ENCODE results near the gene MYO1A. TPM values are rescaled to one million over a fixed set of nuclear protein-coding genes. Genes with fewer than 3 reads are reported as not detected.

MYO1A gene
- total RNA-seq, 2 donors from 2014 or later = 2.1 to 5.1 TPM

DNA sequence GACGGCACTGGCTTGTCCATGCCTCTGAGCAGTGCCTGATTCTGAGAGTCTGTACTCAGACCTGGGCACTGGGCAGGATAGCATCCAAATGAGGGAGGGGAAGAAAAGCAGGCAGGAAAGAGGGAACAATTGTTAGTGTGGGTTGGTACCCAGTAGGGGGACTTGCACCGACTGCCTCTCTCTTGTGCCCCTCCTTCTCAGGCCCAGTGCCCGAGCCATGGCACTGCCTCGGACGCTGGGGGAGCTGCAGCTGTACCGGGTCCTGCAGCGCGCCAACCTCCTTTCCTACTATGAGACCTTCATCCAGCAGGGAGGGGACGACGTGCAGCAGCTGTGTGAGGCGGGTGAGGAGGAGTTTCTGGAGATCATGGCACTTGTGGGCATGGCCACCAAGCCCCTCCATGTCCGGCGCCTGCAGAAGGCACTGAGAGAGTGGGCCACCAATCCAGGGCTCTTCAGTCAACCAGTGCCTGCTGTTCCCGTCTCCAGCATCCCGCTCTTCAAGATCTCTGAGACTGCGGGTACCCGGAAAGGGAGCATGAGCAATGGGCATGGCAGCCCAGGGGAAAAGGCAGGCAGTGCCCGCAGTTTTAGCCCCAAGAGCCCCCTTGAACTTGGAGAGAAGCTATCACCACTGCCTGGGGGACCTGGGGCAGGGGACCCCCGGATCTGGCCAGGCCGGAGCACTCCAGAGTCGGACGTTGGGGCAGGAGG lies 41.2 kb upstream of the MYO1A start:
- Mint-ChIP-seq H3K4me3 (peak overlapping the region; percentile 97), H3K9me3 (no peaks in the 10 kb centered on the region), H3K27ac (peak overlapping the region; percentile 11), H3K4me1 (peaks cover 27% of the 10 kb centered on the region), H3K27me3 (no peaks in the 10 kb centered on the region), H3K36me3 (ENCODE audit: low read depth) (peaks cover 89% of the 10 kb centered on the region)
- no peak for ATAC-seq (replicated peaks)

- Mint-ChIP-seq H3K9me3 (no peaks in the 10 kb centered on the region), H3K4me3 (peak overlapping the region; percentile 97), H3K4me1 (peaks cover 25% of the 10 kb centered on the region), H3K36me3 (ENCODE audit: low read depth) (peaks cover 85% of the 10 kb centered on the region), H3K27ac (peak overlapping the region; percentile 11), H3K27me3 (no peaks in the 10 kb centered on the region)
- ATAC-seq (replicated peaks) = no peak
These were observed 40.6 kb upstream of the MYO1A start for GRCh38 chr12:57090490-57090889.

- Mint-ChIP-seq H3K36me3 (ENCODE audit: low read depth) (peaks cover 75% of the 10 kb centered on the region), H3K4me3 (peak overlapping the region; percentile 97), H3K9me3 (no peaks in the 10 kb centered on the region), H3K27me3 (no peaks in the 10 kb centered on the region), H3K27ac (peak overlapping the region; percentile 88), H3K4me1 (peaks cover 31% of the 10 kb centered on the region)
- ATAC-seq (replicated peaks) = no peak
These were observed 39.6 kb upstream of the MYO1A start for GRCh38 chr12:57089271-57090245.

DNA sequence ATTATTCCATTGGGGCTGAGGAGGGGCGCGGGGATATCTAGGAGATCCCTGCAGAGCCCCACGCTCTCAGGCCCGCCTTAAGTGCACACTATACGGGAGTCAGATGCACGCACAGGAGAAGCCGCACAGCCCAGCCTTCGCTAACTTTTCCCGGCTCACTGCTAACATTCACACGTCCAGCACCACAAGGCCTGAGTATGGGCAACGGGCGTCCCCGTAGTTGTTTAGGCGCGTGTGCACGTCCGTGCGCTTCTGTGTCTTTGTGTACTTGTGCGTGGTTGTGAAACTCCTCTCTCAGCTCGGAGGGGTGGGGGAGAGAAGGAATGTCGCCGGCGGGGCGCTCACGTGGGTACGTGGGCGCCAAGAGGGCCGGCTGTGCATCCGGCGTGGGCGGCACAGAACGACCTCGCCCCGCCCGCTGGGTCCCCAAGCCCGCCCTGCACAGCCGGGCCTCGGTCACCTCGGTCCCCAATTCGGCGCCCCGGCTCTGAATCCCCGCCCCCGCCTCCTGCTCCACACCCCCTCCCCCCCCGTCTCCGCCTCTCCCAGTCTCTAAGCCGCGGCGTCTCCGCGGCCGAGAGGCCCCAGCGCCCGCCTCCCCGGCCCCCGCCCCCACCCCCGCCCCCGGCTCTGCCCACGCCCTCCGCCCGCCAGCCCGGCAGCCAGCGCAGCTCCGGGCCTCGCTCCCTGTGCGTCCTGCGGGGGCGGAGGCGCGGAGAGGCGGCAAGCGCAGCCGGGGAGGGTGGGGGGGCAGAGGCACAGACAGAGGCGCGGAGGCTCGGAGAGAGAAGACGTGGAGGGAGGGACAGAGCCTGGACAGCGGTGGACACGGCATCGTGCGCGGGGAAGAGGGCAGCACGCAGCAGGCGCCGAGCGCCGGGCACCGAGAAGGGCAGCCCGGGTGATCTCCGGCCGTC lies 38.7 kb upstream of the MYO1A start, which contains the start of gene NAB2:
NAB2 (plus strand) TSS at position 761 of the 917 bp plus-strand sequence. CDS start 158 bp downstream, outside the sequence.
- Mint-ChIP-seq H3K9me3 (no peaks in the 10 kb centered on the region), H3K36me3 (ENCODE audit: low read depth) (peaks cover 67% of the 10 kb centered on the region), H3K4me1 (peaks cover 28% of the 10 kb centered on the region), H3K4me3 (peak within 1 kb of the TSS; percentile 97), H3K27ac (peak within 1 kb of the TSS; percentile 88), H3K27me3 (no peaks in the 10 kb centered on the region)
- peak; percentile 53 for ATAC-seq (replicated peaks)

DNA sequence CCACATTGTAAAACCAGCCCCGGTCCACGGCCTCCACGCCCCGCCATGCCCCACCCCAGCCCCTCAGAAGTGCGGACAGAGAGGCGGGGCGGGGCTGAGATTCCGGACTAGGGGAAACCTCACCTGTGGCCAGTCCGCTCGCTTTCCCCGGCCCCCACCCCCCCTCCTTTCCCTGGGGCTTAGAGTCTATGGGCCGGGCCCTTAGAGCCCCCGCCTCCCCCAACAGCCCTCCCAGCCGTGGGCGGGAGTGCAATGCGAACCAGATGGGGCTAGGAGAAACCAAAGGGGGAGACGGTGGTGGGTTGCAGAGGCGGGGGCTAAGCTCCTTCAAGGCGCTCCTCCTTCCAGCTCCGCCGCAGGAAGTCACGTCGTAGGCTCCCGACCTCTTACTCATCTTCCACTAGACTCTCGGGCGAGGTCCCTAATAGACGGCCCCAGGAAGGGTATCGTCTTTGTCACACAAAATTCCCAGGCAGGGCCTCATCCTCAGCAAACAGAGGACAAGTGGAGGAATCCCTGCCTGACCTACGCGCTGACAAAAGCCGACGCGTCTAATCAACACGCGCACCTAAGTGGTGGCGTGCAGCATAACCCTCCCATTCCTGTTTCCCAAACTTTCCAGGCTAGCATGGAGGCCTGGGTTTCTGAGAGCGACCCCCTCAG lies 37.9 kb upstream of the MYO1A start:
- Mint-ChIP-seq H3K4me1 (peaks cover 23% of the 10 kb centered on the region), H3K27ac (peak overlapping the region; percentile 87), H3K4me3 (peak overlapping the region; percentile 97), H3K36me3 (ENCODE audit: low read depth) (peaks cover 59% of the 10 kb centered on the region), H3K27me3 (no peaks in the 10 kb centered on the region), H3K9me3 (no peaks in the 10 kb centered on the region)
- ATAC-seq (replicated peaks) = peak; percentile 58

GRCh38 chr12:57087010-57087690 lies 37.2 kb upstream of the MYO1A start:
- H3K9me3 Mint-ChIP-seq = no peaks in the 10 kb centered on the region
- no peaks in the 10 kb centered on the region for H3K27me3 Mint-ChIP-seq
- H3K4me1 Mint-ChIP-seq = peaks cover 16% of the 10 kb centered on the region
- ATAC-seq (replicated peaks) = peak; percentile 51
- peak overlapping the region; percentile 87 for H3K27ac Mint-ChIP-seq
- peak overlapping the region; percentile 97 for H3K4me3 Mint-ChIP-seq
- peaks cover 52% of the 10 kb centered on the region for H3K36me3 Mint-ChIP-seq (ENCODE audit: low read depth)

DNA sequence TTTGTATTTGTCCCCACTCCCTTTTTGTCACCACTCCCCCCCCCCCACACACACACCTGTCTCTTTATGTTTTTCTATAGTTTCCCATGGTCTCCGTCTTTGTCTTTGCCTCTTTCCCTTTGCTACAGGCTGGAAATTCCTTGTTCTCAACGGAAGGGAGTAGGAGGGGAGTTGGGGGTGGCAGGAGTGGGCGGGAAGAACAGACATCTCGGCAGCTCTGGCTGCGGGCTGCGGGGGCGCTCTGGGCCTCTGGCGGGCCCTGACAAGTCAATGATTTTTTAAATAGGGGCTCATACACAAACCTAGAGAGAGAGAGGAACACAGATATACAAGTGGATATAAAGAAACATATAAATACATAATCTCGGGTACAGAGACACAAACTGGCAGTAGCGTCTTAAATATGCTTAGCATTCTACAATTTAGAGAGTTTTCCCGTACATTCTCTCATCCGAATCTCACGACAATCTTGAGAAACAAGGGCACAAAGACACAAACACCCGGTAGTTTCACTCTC lies 36.6 kb upstream of the MYO1A start:
- H3K4me3 Mint-ChIP-seq = peak overlapping the region; percentile 97
- peaks cover 16% of the 10 kb centered on the region for H3K4me1 Mint-ChIP-seq
- no peaks in the 10 kb centered on the region for H3K9me3 Mint-ChIP-seq
- no peak for ATAC-seq (replicated peaks)
- H3K36me3 Mint-ChIP-seq (ENCODE audit: low read depth) = peaks cover 46% of the 10 kb centered on the region
- no peaks in the 10 kb centered on the region for H3K27me3 Mint-ChIP-seq
- H3K27ac Mint-ChIP-seq = peak overlapping the region; percentile 87

DNA sequence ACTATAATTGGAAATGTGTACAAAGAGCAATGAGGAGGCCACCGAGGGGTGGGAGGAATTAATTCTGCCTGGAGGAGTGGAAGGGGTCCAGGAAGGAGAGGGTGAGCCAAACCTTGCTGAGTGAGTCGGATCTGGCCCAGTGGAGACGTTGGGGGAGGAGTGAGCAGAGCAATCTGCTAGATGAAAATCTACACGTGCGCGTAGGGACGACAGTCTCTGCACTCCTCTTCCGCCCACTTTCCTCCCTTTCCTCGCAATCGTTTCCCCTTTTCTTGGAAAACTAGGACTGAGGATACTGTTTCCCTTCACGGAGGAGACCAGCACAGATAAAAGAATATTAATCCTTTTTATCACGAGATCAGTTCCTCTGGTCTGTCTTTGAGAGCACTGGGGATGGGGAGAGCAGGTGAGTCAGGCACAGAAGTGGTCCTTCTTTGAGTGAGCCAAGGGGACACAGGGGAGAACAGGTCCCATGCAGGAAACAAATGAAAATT lies 36.1 kb upstream of the MYO1A start:
- Mint-ChIP-seq H3K4me1 (peaks cover 13% of the 10 kb centered on the region), H3K27me3 (no peaks in the 10 kb centered on the region), H3K9me3 (no peaks in the 10 kb centered on the region), H3K4me3 (peak overlapping the region; percentile 97), H3K27ac (peak overlapping the region; percentile 87), H3K36me3 (ENCODE audit: low read depth) (peaks cover 41% of the 10 kb centered on the region)
- no peak for ATAC-seq (replicated peaks)

DNA sequence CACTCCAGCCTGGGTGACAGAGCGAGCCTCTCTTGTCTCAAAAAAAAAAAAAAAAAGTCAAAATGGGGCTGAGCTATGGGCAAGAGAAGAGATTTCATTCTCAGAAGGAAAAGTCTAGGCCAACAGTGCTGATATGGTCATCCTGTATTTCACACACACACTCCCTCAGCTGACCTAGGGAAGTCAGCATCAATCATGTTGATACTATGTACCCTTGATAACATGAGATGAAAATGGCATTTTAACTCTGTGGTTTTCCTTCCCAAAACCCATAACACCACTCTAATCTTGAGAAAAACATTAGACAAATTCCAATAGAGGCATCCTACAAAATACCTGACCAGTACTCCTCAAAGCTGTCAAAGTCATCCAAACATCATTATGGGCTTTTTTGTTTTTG lies 30.9 kb upstream of the MYO1A start:
- Mint-ChIP-seq H3K4me1 (peaks cover 6% of the 10 kb centered on the region), H3K36me3 (ENCODE audit: low read depth) (peaks cover 31% of the 10 kb centered on the region), H3K27me3 (no peaks in the 10 kb centered on the region), H3K27ac (no peak overlapping the region), H3K9me3 (no peaks in the 10 kb centered on the region), H3K4me3 (no peak overlapping the region)
- ATAC-seq (replicated peaks) = no peak

DNA sequence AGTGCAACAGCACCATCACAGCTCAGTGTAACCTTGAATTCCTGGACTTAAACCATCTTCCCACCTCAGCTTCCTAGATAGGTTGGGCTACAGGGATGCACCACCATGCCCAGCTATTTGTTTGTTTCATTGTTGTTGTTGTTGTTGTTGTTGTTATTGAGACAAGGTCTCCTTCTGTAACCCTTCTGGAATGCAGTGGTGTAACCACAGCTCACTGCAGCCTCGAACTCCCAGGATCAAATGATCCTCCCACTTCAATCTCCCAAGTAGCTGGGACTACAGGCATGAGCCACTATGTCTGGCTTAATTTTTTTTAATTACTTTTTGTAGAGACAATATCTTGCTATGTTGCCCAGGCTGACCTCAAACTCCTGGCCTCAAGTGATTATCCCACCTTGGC lies 29.9 kb upstream of the MYO1A start:
- peak overlapping the region; percentile 99 for H3K4me3 Mint-ChIP-seq

DNA sequence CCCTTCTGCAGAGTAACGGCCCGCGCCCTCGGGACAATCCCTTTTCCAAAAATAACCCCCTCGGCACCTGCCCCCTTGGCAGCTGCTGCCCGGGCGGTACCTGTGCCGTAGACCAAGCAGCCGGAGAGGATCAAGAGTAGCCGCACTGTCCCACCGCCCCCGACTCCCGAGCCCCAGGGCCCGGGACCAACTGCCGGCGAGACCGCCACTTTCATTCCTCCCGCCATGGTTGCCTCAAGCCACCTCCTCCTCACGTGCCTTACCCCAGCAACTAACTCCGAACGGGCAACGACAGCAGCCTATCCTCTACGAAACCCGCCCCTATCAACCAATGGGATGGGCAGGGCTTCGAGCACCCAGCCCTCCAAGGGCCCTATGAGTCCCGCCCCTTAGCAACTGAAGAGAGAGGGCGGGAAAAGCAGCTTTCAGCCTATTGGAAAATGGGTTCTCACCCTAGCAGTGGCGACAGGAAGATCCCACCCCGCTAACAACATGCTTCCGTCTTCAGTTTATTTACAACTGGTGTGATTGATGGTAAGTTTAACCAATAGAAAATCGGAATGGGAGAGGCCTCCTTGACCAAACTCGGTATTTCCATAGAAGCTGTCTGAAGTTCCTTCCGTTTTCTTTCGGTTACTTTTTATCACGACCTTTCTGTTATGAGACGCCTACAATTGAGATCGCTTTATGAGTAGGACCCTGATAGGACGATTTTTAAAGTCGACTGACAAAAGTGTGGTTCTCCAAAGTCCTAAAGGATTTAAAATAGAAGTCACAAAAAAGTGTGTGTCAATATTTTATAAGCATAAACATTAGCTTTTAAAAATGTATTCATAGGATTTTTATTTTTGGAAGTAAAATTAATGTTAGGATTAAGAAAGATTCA lies 28.8 kb upstream of the MYO1A start, which contains the start of gene NEMP1:
NEMP1 (minus strand) TSS at position 273 of the 886 bp plus-strand sequence; CDS start at position 227, 46 bp downstream.
- H3K27ac Mint-ChIP-seq = peak within 1 kb of the TSS; percentile 93
- no peaks in the 10 kb centered on the region for H3K4me1 Mint-ChIP-seq
- H3K36me3 Mint-ChIP-seq (ENCODE audit: low read depth) = peaks cover 47% of the 10 kb centered on the region
- peak; percentile 98 for ATAC-seq (replicated peaks)
- H3K27me3 Mint-ChIP-seq = no peaks in the 10 kb centered on the region
- H3K9me3 Mint-ChIP-seq = no peaks in the 10 kb centered on the region
- peak within 1 kb of the TSS; percentile 99 for H3K4me3 Mint-ChIP-seq

More for the DNA sequence above, 29.9 kb upstream of the MYO1A start:
- Mint-ChIP-seq H3K36me3 (ENCODE audit: low read depth) (peaks cover 37% of the 10 kb centered on the region), H3K27me3 (no peaks in the 10 kb centered on the region), H3K4me1 (no peaks in the 10 kb centered on the region), H3K9me3 (no peaks in the 10 kb centered on the region), H3K27ac (peak overlapping the region; percentile 93)
- no peak for ATAC-seq (replicated peaks)
